LHCN-M2 (cell line): ENCODE measurements around the gene CCNC. TPM values are rescaled to one million over a fixed set of nuclear protein-coding genes. Genes with fewer than 3 reads are reported as not detected.
A peak's percentile ranks its signal among the peaks of the same experiment; 100 is the strongest.

Experiments
- DNase-seq: peaks from one replicate; pipeline ENCODE4 v3.0.0-alpha.2; 2012; ENCODE audit warnings: low read depth
- polyA plus RNA-seq: library from polyadenylated mRNA; unstranded; fragments of >200 nt; gene quantifications from one replicate; pipeline ENCODE4 v1.2.1, GENCODE V29; 2012; ENCODE audit warnings: missing spikeins
- total RNA-seq: library from RNA; depleted of rRNA; stranded (reverse); fragments of >200 nt; gene quantifications from 2 replicates; pipeline ENCODE4 v1.2.3, GENCODE V29; 2014; rRNA removed

The CCNC gene
- total RNA-seq: 67.9 and 71.2 TPM in 2 replicates
- 20.7 TPM for polyA plus RNA-seq

- peak; percentile 94 for DNase-seq
These were observed at the start of gene CCNC for GRCh38 chr6:99568103-99568933. Gene CCNC (minus strand): TSS chr6:99568660. CDS start chr6:99568527, 133 bp downstream.

- no peak for DNase-seq
These were observed 48.7 kb upstream of the CCNC start for GRCh38 chr6:99617131-99617530.

GRCh38 chr6:99614430-99615186, 46.1 kb upstream of the CCNC start:
- peak; percentile 7 for DNase-seq

- DNase-seq: no peak
These were observed 45.4 kb upstream of the CCNC start for GRCh38 chr6:99613705-99614429.

GRCh38 chr6:99613409-99613704, 44.9 kb upstream of the CCNC start:
- no peak for DNase-seq

DNA sequence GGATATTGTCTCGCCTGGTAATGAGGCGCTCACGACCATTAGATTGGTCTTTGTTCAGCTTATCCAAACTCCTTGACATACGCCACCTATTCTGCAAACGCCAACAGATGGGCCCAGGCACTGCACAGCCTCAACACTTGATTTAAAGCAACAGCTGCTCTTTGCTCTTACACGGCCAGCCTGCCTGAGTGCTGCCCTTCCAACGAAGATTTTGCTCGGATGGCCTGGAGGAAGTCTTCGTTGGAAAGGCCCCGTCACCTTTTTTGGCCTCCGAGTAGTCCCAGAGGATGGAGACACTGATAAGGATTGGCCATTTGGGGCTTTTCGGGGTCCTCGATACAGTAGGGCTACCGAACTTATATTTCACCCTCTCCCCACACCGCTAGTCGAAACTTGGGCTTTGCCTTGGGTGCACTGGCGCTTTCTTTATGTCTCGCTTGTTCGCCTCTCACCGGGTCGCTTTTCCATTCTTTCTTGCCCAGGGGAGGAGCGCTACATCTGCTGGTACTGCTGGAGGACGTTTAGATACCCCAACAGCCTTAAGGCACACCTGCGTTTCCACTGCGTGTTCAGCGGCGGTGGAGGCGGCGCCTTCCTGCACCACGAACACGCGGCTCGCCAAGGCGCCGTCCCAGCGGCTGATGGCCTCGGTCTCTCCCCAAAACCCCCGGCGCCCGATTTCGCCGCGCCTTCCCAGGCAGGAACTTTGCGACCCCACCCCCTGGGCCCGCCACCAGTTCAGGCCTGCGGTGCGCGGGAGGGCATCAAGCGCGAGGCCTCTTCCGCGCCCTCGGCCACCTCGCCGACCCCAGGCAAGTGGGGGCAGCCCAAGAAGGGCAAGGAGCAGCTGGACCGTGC, 44.3 kb upstream of the CCNC start:
- DNase-seq: no peak

DNA sequence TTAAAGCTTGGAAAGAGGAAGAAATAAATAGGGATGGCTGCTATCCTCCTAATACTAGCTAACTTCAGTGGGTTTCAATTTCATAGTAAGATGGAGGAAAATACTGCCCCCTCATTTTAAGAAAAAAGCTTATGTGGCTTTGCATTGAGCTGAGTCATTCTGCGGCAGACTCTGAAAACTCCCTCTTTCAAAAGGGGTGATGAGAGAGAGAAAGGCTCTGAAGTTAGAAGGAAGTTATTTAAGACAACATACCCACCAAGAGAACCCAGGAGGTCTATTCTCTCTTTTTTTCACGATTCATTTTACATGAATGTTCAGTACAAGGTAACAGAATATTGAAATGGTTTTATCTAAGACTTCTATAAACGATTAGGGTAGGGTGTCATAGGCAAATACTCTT, 42.7 kb upstream of the CCNC start:
- no peak for DNase-seq

- DNase-seq: no peak
These were observed 41.5 kb upstream of the CCNC start for GRCh38 chr6:99609905-99610489.

DNA sequence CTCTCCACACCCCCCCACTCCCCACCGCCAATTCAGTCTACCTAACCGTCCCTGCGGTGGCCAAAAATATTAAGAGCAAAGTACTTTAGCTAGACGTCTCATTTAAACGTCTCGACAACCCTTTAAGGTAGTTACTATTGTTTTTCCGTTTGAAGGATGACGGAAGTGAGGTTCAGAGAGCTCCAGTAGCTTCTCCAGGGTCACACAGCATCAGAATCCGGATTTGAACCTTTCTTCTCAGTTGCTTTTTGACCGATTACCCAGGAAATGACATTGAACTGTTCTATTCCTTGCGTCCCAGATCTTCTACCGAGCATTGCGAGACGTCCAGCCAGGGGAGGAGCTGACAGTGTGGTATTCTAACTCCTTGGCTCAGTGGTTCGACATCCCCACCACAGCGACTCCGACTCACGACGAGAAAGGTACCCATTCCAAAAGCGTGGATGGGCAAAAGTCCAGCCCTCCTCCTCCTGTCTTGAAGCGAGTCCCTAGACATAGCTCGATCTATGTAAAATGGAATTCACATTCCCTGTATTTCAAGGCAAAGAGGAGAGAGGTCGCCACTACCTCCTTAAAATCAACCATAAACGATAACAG, 40.5 kb upstream of the CCNC start:
- no peak for DNase-seq

- DNase-seq: no peak
These were observed 39.8 kb upstream of the CCNC start for GRCh38 chr6:99608059-99608885.

DNA sequence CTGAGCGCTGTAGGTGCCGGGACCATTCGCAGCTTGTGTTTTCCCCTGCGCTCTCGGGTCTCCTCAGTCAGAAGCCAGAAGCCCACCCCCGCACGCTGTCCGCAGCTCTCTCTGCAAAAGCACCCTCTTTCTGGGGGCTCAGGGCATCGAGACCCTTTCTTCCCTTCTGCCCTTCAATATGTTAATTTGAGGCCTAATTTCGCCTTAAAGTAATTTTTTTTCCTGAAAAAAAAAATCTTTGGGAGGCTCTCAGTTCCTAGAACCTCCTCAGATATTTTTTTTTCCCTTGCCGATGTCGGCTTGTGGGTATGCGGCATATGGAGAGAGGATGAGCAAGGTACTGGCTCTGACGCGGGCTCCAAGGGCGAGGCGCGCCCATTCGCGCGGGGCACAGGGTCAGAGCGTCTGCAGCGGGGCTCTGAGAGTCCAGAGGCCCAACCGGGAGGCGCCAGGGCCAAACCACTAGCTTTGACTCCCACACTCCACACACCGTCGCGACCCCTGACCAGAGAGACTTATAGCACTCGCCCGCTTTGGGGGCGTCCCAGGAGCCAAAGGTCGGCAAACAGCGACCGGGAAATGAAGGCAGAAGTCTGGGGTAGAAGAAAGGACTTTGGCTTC, 39.1 kb upstream of the CCNC start:
- no peak for DNase-seq

- DNase-seq: no peak
These were observed 38.4 kb upstream of the CCNC start, which contains the start of gene PRDM13 for GRCh38 chr6:99606656-99607415. Gene PRDM13 (plus strand): TSS chr6:99606833. CDS start chr6:99607035, 202 bp downstream.

- DNase-seq: no peak
These were observed 37.6 kb upstream of the CCNC start for GRCh38 chr6:99605911-99606655.

- DNase-seq: no peak
These were observed 36.7 kb upstream of the CCNC start for GRCh38 chr6:99605074-99605734.

DNA sequence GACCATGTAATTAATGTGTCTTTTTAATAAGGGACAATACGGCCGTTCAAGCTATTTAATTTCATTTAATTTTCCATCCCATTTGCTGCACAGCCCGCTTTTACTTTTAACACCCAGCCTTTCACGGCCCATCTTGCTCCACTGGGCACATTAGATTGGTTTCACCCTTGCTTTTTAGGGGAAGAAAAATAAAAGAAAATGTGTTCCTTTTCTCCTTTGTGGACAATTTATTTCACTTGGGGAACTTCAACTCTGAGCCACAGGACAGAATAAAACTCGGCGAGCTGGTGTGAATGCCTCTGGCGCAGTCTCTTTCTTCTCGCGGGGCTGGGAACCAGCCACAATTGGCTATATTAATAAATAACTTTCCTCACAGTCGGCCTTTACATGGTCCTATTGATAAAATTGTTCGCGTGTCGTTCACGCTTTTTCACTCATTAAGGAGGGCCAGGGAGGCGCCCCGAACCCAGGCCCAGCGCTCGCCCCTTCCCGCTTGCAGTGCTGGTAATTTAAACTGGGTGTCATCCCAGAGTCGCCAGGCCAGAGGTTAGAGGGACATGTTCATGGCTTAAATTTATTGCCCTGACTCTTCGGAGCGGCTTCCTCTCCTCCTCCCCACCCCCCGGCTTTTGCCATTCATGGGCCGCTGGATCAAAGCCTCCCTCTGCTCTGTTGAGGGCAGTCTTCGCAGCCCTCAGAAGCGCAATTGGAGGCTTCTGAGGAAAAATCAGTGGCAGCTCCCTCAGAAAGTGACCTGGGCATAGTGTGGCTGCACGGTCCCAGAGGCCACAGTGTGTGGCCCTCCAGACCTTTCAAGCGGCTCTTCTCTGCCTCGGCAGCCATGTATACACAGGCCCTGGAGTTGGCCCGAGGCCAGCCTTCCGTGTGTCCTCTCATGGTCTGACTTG, 36.0 kb upstream of the CCNC start:
- DNase-seq: no peak
